ENCODE measurements around the gene RPS6KB2. TPM values are rescaled to one million over a fixed set of nuclear protein-coding genes. Genes with fewer than 3 reads are reported as not detected.
"Not testable (repeated sequence)": the region's sequence is repeated elsewhere in the genome, so short reads cannot be mapped to it uniquely, and the experiment has no call there.

Gene RPS6KB2
- total RNA-seq, 2 experiments from 2014 or later = 57.4 to 57.5 TPM

DNA sequence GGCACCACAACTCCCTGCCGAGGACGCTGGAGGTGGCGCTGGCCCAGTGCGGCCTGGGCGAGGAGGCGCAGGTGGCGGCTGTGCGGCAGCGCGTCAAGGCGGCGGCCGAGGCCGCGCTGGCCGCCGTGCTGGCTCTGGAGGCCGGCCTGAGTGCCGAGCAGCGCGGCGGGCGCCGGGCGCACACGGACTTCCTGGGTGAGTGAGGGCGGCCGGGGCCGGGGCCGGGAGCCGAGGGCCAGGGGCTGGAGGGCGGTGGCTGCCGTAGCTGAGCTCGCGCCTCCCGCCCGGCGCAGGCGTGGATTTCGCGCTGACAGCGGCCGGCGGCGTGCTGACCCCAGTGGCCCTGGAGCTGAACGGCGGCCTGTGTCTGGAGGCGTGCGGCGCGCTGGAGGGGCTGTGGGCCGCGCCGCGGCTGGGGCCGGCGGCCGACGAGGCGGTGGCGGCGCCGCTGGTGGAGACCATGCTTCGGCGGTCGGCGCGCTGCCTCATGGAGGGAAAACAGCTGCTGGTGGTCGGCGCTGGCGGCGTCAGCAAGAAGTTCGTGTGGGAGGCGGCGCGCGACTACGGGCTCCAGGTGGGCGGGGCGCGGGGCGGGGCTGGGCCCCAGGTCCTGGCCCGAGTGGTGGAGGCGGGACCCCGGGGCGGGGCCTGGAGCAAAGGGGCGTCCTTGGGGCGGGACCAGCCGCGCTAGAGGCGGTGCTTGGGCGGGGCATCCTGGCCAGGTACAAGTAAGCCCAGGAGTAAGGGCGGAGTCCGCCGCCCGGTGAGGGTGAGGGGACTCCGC lies 7.5 kb upstream of the RPS6KB2 start:
- peak; percentile 98 for DNase-seq
- H3K9me3 Mint-ChIP-seq = no peaks in the 10 kb centered on the region
- peaks cover 41% of the 10 kb centered on the region for H3K4me1 Mint-ChIP-seq (ENCODE audit: low read depth)
- peak overlapping the region; percentile 69 for H3K27ac Mint-ChIP-seq
- CTCF ChIA-PET = interaction anchor here (0.7 to 1.6 kb wide), 4 partner anchors 16 to 64 kb away, joined by 3 to 8 read pairs (median 4); partner anchors contain the start of genes PPP1CA and TBC1D10C
- H3K27me3 Mint-ChIP-seq = no peaks in the 10 kb centered on the region
- POLR2A ChIA-PET = interaction anchor here (0.6 to 1.9 kb wide), 11 partner anchors 9 to 48 kb away, joined by 3 to 21 read pairs (median 5); partner anchors contain the start of genes CORO1B, PTPRCAP, TBC1D10C and TMEM134
- H3K4me3 Mint-ChIP-seq = peak overlapping the region; percentile 74
- intact Hi-C loops (cut with micrococcal nuclease) = loop anchor here (1.0 to 2.0 kb wide), 2 partner anchors 7 to 18 kb away; partner anchors contain the start of gene RPS6KB2
- no peaks in the 10 kb centered on the region for H3K36me3 Mint-ChIP-seq

DNA sequence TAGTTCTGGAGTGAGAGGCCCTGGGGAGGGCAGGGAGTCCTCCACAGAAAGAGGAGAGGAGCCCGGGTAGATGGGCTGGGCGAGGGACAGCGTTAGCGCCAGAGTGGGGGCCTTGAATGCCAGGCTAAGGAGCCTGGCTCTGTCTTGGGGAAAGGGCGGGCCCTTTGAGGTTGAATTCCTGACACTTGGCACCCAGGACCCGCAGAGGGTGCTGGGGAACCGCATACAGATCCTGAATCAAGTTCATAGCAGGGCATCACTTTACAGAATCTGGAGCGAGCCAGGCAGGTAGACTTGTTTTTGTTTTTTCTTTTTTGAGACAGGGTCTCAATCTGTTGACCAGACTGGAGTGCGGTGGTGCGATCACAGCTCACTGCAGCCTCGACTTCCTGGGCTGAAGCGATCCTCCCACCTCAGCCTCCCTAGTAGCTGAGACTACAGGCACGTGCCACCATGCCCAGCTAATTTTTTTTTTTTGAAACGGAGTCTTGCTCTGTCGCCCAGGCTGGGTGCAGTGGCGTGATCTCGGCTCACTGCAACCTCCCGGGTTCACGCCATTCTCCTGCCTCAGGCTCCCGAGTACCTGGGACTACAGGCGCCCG lies 6.8 kb upstream of the RPS6KB2 start:
- Mint-ChIP-seq H3K27me3 (no peaks in the 10 kb centered on the region), H3K9me3 (no peaks in the 10 kb centered on the region), H3K27ac (peak overlapping the region; percentile 46), H3K36me3 (no peaks in the 10 kb centered on the region), H3K4me1 (ENCODE audit: low read depth) (peaks cover 34% of the 10 kb centered on the region), H3K4me3 (peak overlapping the region; percentile 64)
- no peak for DNase-seq
- CTCF ChIA-PET = interaction anchor here (1.5 kb wide), 1 partner anchor 21 kb away, joined by 8 read pairs; the partner anchor contains the start of gene PPP1CA
- intact Hi-C loops (cut with micrococcal nuclease) = loop anchor here (2.0 kb wide), 1 partner anchor 19 kb away; no protein-coding TSS in a partner anchor
- POLR2A ChIA-PET = interaction anchor here (0.6 to 1.9 kb wide), 6 partner anchors 10 to 44 kb away, joined by 3 to 21 read pairs (median 6); partner anchors contain the start of genes CORO1B and TBC1D10C

DNA sequence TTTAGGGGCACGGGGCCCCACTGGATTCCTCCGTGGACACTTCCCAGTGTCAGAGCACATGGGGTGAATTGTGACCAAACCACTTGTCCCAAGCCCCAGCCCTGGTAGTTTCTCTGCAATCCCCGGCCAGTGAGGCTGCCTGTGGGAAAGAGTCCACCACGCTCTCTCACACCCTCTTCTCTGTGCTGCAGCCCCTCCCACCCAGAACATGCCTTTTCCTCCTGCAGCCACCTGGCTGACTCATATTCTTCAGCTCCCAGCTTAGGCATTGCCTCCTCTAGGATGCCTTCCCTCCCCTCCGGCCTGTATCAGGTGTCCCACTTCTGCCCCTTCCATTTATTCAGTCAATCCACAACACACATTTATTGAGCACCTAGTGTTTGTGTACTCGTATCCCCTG lies 5.4 kb upstream of the RPS6KB2 start:
- intact Hi-C loops (cut with micrococcal nuclease) = no loop called here
- Mint-ChIP-seq H3K27me3 (no peaks in the 10 kb centered on the region), H3K4me3 (no peak overlapping the region), H3K4me1 (ENCODE audit: low read depth) (peaks cover 33% of the 10 kb centered on the region), H3K36me3 (no peaks in the 10 kb centered on the region), H3K27ac (no peak overlapping the region), H3K9me3 (no peaks in the 10 kb centered on the region)
- POLR2A ChIA-PET = interaction anchor here (1.2 kb wide), 1 partner anchor 15 kb away, joined by 4 read pairs; the partner anchor contains the start of gene PTPRCAP
- DNase-seq = no peak
- CTCF ChIA-PET = interaction anchor here (1.5 to 1.7 kb wide), 2 partner anchors 22 to 40 kb away, joined by 3 read pairs; partner anchors contain the start of gene PPP1CA

DNA sequence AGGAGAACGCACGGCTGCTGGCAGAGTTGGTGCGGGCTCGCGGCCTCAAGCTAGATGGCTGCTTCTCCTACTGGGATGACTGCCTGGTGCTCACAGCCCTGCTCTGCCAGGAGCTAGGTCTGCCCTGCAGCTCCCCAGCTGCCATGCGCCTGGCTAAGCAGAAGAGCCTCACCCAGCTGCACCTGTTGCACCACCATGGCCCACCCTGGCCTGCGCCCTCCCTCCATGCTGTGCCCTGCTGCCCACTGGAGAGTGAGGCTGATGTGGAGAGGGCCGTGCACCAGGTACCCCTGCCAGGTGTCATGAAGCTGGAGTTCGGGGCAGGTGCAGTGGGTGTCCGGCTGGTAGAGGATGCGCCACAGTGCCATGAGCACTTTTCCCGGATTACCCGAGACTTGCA lies 4.8 kb upstream of the RPS6KB2 start:
- Mint-ChIP-seq H3K36me3 (no peaks in the 10 kb centered on the region), H3K4me3 (no peak overlapping the region), H3K4me1 (ENCODE audit: low read depth) (peaks cover 27% of the 10 kb centered on the region), H3K9me3 (no peaks in the 10 kb centered on the region), H3K27ac (no peak overlapping the region), H3K27me3 (no peaks in the 10 kb centered on the region)
- CTCF ChIA-PET = interaction anchor here (1.5 to 1.7 kb wide), 2 partner anchors 22 to 41 kb away, joined by 3 read pairs; partner anchors contain the start of gene PPP1CA
- DNase-seq = no peak
- POLR2A ChIA-PET = interaction anchor here (1.2 kb wide), 1 partner anchor 14 kb away, joined by 4 read pairs; the partner anchor contains the start of gene PTPRCAP
- intact Hi-C loops (cut with micrococcal nuclease) = no loop called here

DNA sequence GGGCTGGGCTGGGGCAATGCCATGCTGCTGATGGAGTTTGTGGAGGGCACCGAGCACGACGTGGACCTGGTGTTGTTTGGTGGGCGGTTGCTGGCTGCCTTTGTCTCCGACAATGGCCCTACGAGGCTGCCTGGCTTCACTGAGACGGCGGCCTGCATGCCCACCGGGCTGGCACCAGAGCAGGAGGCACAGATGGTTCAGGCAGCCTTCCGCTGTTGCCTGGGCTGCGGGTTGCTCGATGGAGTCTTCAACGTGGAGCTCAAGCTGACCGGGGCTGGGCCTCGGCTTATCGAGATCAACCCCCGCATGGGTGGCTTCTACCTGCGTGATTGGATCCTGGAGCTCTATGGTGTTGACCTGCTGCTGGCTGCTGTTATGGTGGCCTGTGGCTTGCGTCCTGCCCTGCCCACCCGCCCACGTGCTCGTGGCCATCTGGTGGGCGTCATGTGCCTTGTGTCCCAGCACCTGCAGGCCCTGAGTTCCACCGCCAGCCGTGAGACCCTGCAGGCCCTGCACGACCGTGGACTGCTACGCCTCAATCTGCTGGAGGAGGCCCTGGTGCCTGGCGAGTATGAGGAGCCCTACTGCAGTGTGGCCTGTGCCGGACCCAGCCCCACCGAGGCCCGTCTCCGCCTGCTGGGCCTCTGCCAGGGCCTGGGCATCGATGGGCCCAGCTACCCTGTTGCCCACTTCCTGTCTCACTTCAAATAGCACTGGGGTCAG lies 4.2 kb upstream of the RPS6KB2 start:
- Mint-ChIP-seq H3K27ac (no peak overlapping the region), H3K36me3 (peaks cover 2% of the 10 kb centered on the region), H3K4me3 (no peak overlapping the region), H3K4me1 (ENCODE audit: low read depth) (peaks cover 24% of the 10 kb centered on the region), H3K9me3 (no peaks in the 10 kb centered on the region), H3K27me3 (no peaks in the 10 kb centered on the region)
- intact Hi-C loops (cut with micrococcal nuclease) = no loop called here
- CTCF ChIA-PET = interaction anchor here (1.5 to 1.7 kb wide), 2 partner anchors 23 to 41 kb away, joined by 3 read pairs; partner anchors contain the start of gene PPP1CA
- DNase-seq = no peak
- POLR2A ChIA-PET = no interaction called here

DNA sequence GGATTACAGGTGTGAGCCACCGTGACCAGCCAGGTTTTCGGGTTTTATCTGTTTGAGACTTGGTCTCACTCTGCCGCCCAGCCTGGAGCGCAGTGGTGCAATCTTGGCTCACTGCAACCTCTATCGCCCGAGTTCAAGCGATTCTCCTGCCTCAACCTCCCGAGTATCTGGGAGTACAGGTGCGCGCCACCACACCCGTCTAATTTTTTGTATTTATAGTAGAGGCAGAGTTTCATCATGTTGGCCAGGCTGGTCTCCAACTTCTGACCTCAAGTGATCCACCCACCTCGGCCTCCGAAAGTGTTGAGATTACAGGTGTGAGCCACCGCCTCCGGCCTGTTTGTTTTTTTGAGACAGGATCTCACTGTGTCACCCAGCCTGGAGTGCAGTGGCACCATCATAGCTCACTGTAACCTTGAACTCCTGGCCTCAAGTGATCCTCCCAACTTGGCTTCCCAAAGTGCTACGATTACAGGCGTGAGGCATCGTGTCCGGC lies 882 bp upstream of the RPS6KB2 start:
- intact Hi-C loops (cut with micrococcal nuclease) = loop anchor here (5.0 kb wide), 2 partner anchors 35 to 40 kb away; partner anchors contain the start of genes RAD9A and TMEM134
- Mint-ChIP-seq H3K4me1 (ENCODE audit: low read depth) (peaks cover 24% of the 10 kb centered on the region), H3K27ac (peak overlapping the region; percentile 91), H3K4me3 (peak overlapping the region; percentile 91), H3K36me3 (peaks cover 12% of the 10 kb centered on the region)
- ChIA-PET POLR2A (interaction anchor here (0.8 to 3.2 kb wide), 6 partner anchors 10 to 150 kb away, joined by 3 to 24 read pairs (median 5); partner anchors contain the start of genes PPP1CA and PTPRCAP), CTCF (interaction anchor here (0.6 to 2.4 kb wide), 4 partner anchors 10 to 26 kb away, joined by 3 to 8 read pairs (median 6); partner anchors contain the start of genes PPP1CA and PTPRCAP)
- not testable (repeated sequence) for H3K9me3 Mint-ChIP-seq, H3K27me3 Mint-ChIP-seq
- DNase-seq = peak; percentile 63

DNA sequence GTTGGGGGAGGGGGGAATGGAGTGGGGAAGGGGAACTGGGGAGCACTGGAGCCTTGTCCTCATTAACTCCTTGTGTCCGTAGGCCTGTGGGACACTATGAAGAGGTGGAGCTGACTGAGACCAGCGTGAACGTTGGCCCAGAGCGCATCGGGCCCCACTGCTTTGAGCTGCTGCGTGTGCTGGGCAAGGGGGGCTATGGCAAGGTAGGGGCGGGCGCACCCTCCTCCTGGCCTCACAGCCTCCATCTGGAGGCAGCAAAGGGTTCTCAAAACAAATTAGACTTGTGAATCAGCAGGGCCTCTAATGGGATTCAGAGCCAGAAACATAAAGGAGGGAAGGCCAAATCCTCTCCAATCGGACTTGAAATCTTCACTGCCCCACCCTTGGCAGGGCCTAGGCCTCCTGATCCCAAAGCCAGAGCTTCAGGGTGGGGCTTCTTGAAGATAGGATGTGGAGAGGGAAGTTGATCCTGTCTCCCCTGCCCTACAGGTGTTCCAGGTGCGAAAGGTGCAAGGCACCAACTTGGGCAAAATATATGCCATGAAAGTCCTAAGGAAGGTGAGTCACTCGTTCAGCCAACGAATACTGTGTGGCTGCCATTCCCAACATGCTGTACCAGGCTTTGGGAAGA lies 859 bp downstream of the RPS6KB2 start:
- intact Hi-C loops (cut with micrococcal nuclease) = loop anchor here (2.0 to 5.0 kb wide), 3 partner anchors 26 to 38 kb away; partner anchors contain the start of genes RAD9A and TMEM134

DNA sequence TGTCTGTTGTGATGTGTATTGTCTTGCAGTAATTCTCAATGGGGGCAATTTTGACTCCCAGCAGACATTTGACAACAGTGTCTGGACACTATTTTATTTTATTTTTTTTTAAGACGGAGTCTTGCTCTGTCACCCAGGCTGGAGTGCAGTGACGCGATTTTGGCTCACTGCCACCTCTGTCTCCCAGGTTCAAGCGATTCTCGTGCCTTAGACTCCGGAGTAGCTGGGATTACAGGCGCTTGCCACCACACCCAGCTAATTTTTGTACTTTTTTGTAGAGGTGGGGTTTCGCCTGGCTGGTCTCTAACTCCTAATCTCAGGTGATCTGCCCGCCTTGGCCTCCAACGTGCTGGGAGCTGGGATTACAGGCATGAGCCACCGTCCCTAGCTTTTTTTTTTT lies 1.4 kb downstream of the RPS6KB2 start:
- CTCF ChIA-PET = interaction anchor here (1.1 kb wide), 1 partner anchor 78 kb away, joined by 3 read pairs; no protein-coding TSS in a partner anchor
- H3K9me3 Mint-ChIP-seq = no peaks in the 10 kb centered on the region
- H3K27me3 Mint-ChIP-seq = no peaks in the 10 kb centered on the region
- H3K27ac Mint-ChIP-seq = no peak overlapping the region
- H3K36me3 Mint-ChIP-seq = peaks cover 19% of the 10 kb centered on the region
- H3K4me3 Mint-ChIP-seq = peak overlapping the region; percentile 91
- intact Hi-C loops (cut with micrococcal nuclease) = loop anchor here (2.0 to 5.0 kb wide), 3 partner anchors 27 to 38 kb away; partner anchors contain the start of genes RAD9A and TMEM134
- peaks cover 44% of the 10 kb centered on the region for H3K4me1 Mint-ChIP-seq (ENCODE audit: low read depth)
- POLR2A ChIA-PET = interaction anchor here (0.9 to 3.2 kb wide), 5 partner anchors 8 to 39 kb away, joined by 3 to 24 read pairs (median 9); partner anchors contain the start of genes PPP1CA, PTPRCAP and TBC1D10C
- no peak for DNase-seq

More for the DNA sequence above, 859 bp downstream of the RPS6KB2 start:
- ChIA-PET POLR2A (interaction anchor here (0.9 to 3.2 kb wide), 9 partner anchors 8 to 1893 kb away, joined by 3 to 24 read pairs (median 4); partner anchors contain the start of genes PPP1CA, PTPRCAP and TBC1D10C), CTCF (interaction anchor here (0.8 to 2.4 kb wide), 4 partner anchors 8 to 73 kb away, joined by 3 to 8 read pairs (median 6); partner anchors contain the start of genes PPP1CA and PTPRCAP)
- Mint-ChIP-seq H3K27me3 (no peaks in the 10 kb centered on the region), H3K9me3 (no peaks in the 10 kb centered on the region), H3K4me1 (ENCODE audit: low read depth) (peaks cover 40% of the 10 kb centered on the region), H3K27ac (peak overlapping the region; percentile 91), H3K36me3 (peaks cover 17% of the 10 kb centered on the region), H3K4me3 (peak overlapping the region; percentile 91)
- no peak for DNase-seq

DNA sequence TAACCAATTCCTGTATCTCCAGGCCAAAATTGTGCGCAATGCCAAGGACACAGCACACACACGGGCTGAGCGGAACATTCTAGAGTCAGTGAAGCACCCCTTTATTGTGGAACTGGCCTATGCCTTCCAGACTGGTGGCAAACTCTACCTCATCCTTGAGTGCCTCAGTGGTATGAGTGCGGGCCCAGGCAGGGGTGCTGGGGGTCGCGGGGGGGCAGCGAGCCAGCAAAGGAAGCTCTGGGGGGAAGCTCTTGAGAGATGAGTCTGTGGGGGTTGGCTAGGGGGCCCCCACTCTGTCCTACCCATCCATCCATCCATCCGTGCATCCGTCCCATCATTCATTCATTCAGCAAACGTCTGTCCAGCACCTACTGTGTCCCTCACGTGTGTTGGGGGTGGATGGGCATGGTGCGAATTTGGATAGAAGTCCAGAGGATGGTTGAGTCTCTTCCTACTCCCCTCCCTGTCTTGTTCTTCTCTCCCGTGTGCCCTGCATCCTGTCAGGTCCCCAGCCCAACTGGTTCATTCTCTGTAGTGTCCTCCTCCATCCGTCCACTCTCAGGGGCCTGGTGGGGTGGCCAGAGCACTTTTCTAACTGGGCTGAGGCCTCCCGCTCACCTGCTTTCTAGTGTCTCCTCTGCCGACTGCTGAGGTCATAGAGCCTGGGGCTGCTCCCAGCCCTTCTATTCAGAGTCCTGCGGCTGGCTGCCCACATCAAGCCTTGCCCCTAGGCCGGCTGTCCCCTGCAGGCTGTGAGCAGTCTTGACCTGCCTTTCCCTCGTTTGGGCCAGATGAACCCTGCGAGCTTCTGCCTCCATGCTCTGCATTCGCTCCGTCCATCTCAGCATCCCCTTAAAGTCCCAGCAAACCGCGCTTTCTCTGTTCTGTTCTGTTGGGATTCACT lies 3.3 kb downstream of the RPS6KB2 start:
- no peaks in the 10 kb centered on the region for H3K27me3 Mint-ChIP-seq
- CTCF ChIA-PET = no interaction called here
- peaks cover 34% of the 10 kb centered on the region for H3K36me3 Mint-ChIP-seq
- no peak overlapping the region for H3K4me3 Mint-ChIP-seq
- no peaks in the 10 kb centered on the region for H3K9me3 Mint-ChIP-seq
- H3K4me1 Mint-ChIP-seq (ENCODE audit: low read depth) = peaks cover 56% of the 10 kb centered on the region
- POLR2A ChIA-PET = interaction anchor here (1.0 to 1.3 kb wide), 3 partner anchors 15 to 29 kb away, joined by 3 to 4 read pairs (median 3); no protein-coding TSS in a partner anchor
- no peak for DNase-seq
- intact Hi-C loops (cut with micrococcal nuclease) = no loop called here
- peak overlapping the region; percentile 73 for H3K27ac Mint-ChIP-seq
